ENCODE measurements around the gene CFAP61. TPM values are rescaled to one million over a fixed set of nuclear protein-coding genes. Genes with fewer than 3 reads are reported as not detected.

Gene CFAP61
- total RNA-seq, 1 donor = not detected

- H2AFZ ChIP-seq (ENCODE audit: low read length) = no peak overlapping the region
- H3K27ac ChIP-seq (ENCODE audit: low read depth, low read length) = no peak overlapping the region
- H3K4me1 ChIP-seq (ENCODE audit: insufficient read depth, low read length) = no peaks in the 10 kb centered on the region
- no peaks in the 10 kb centered on the region for H3K27me3 ChIP-seq (ENCODE audit: insufficient read depth, low read length)
- no peak overlapping the region for H3K4me2 ChIP-seq (ENCODE audit: insufficient read depth, low read length)
- no peak for DNase-seq (ENCODE audit: insufficient read length, low spot score, missing footprints)
- H4K20me1 ChIP-seq (ENCODE audit: insufficient read depth, low read length) = no peaks in the 10 kb centered on the region
- no peak overlapping the region for H3K4me3 ChIP-seq (ENCODE audit: insufficient read depth, low read length)
- no peaks in the 10 kb centered on the region for H3K36me3 ChIP-seq (ENCODE audit: insufficient read depth, low read length)
- H3K9me3 ChIP-seq (ENCODE audit: low read depth, low read length) = no peaks in the 10 kb centered on the region
- TF ChIP-seq CTCF (IDR thresholded peaks at IDR 0.05; ENCODE audit: extremely low read depth, low read depth, low read length) = no peak
- H3K79me2 ChIP-seq (ENCODE audit: insufficient read depth, low read length) = no peaks in the 10 kb centered on the region
Observed at GRCh38 chr20:20271271-20271670, 218.9 kb downstream of the CFAP61 start.

GRCh38 chr20:20272686-20273085 is 220.4 kb downstream of the CFAP61 start:
- no peak overlapping the region for H3K27ac ChIP-seq (ENCODE audit: low read depth, low read length)
- H3K4me1 ChIP-seq (ENCODE audit: insufficient read depth, low read length) = no peaks in the 10 kb centered on the region
- H3K27me3 ChIP-seq (ENCODE audit: insufficient read depth, low read length) = no peaks in the 10 kb centered on the region
- no peaks in the 10 kb centered on the region for H3K79me2 ChIP-seq (ENCODE audit: insufficient read depth, low read length)
- H3K4me3 ChIP-seq (ENCODE audit: insufficient read depth, low read length) = no peak overlapping the region
- TF ChIP-seq CTCF (IDR thresholded peaks at IDR 0.05; ENCODE audit: extremely low read depth, low read depth, low read length) = no peak
- H4K20me1 ChIP-seq (ENCODE audit: insufficient read depth, low read length) = no peaks in the 10 kb centered on the region
- H3K36me3 ChIP-seq (ENCODE audit: insufficient read depth, low read length) = no peaks in the 10 kb centered on the region
- no peak overlapping the region for H3K4me2 ChIP-seq (ENCODE audit: insufficient read depth, low read length)
- no peak for DNase-seq (ENCODE audit: insufficient read length, low spot score, missing footprints)
- no peak overlapping the region for H2AFZ ChIP-seq (ENCODE audit: low read length)
- H3K9me3 ChIP-seq (ENCODE audit: low read depth, low read length) = no peaks in the 10 kb centered on the region

GRCh38 chr20:20273286-20273685 is 221.0 kb downstream of the CFAP61 start:
- Histone ChIP-seq H3K9me3 (ENCODE audit: low read depth, low read length) (no peaks in the 10 kb centered on the region), H3K4me3 (ENCODE audit: insufficient read depth, low read length) (no peak overlapping the region), H3K27ac (ENCODE audit: low read depth, low read length) (no peak overlapping the region), H3K4me2 (ENCODE audit: insufficient read depth, low read length) (no peak overlapping the region), H3K27me3 (ENCODE audit: insufficient read depth, low read length) (no peaks in the 10 kb centered on the region), H3K4me1 (ENCODE audit: insufficient read depth, low read length) (no peaks in the 10 kb centered on the region), H3K36me3 (ENCODE audit: insufficient read depth, low read length) (no peaks in the 10 kb centered on the region), H4K20me1 (ENCODE audit: insufficient read depth, low read length) (no peaks in the 10 kb centered on the region), H3K79me2 (ENCODE audit: insufficient read depth, low read length) (no peaks in the 10 kb centered on the region), H2AFZ (ENCODE audit: low read length) (no peak overlapping the region)
- no peak for DNase-seq (ENCODE audit: insufficient read length, low spot score, missing footprints)
- TF ChIP-seq CTCF (IDR thresholded peaks at IDR 0.05; ENCODE audit: extremely low read depth, low read depth, low read length) = no peak

GRCh38 chr20:20274821-20275220 is 222.5 kb downstream of the CFAP61 start:
- H2AFZ ChIP-seq (ENCODE audit: low read length) = no peak overlapping the region
- no peak overlapping the region for H3K4me3 ChIP-seq (ENCODE audit: insufficient read depth, low read length)
- H3K4me2 ChIP-seq (ENCODE audit: insufficient read depth, low read length) = no peak overlapping the region
- no peak for DNase-seq (ENCODE audit: insufficient read length, low spot score, missing footprints)
- no peaks in the 10 kb centered on the region for H3K36me3 ChIP-seq (ENCODE audit: insufficient read depth, low read length)
- no peak for TF ChIP-seq CTCF (IDR thresholded peaks at IDR 0.05; ENCODE audit: extremely low read depth, low read depth, low read length)
- H3K9me3 ChIP-seq (ENCODE audit: low read depth, low read length) = no peaks in the 10 kb centered on the region
- no peak overlapping the region for H3K27ac ChIP-seq (ENCODE audit: low read depth, low read length)
- H4K20me1 ChIP-seq (ENCODE audit: insufficient read depth, low read length) = no peaks in the 10 kb centered on the region
- no peaks in the 10 kb centered on the region for H3K4me1 ChIP-seq (ENCODE audit: insufficient read depth, low read length)
- H3K27me3 ChIP-seq (ENCODE audit: insufficient read depth, low read length) = no peaks in the 10 kb centered on the region
- no peaks in the 10 kb centered on the region for H3K79me2 ChIP-seq (ENCODE audit: insufficient read depth, low read length)

Data from osteoblast (primary cell).